IMR-90 (cell line): Measurements from ENCODE around the gene MTUS2. TPM values are rescaled to one million over a fixed set of nuclear protein-coding genes. Genes with fewer than 3 reads are reported as not detected.

ENCODE experiments used
- ATAC-seq: fragments of 200-7000 bp; cut with Tn5 transposase; 2 replicates; pipeline ENCODE4 v1.9.1; 2020; ENCODE audit warnings: low read depth, mild to moderate bottlenecking, moderate library complexity
- BruUV-seq: library from RNA; stranded (reverse); fragments of 400-500 nt; replicated peaks from 2 replicates; lab custom pipeline; 2021; lab: Mats Ljungman, UMichigan
- CTCF ChIA-PET: fragments of 300-600 bp; formaldehyde crosslinking; extraction: SDS; loops from one replicate; lab custom pipeline; 2021; ENCODE audit warnings: antibody characterized with exemption; lab: Yijun Ruan, JAX
- POLR2A ChIA-PET: fragments of 300-600 bp; sonication (Branson Sonifier 250); formaldehyde crosslinking; loops from one replicate; lab custom pipeline; 2022; ENCODE audit warnings: antibody characterized with exemption; ENCODE audit not compliant: unreplicated experiment; lab: Charles Lee
- DNase-seq: peaks from one replicate; pipeline ENCODE4 v3.0.0; 2013
- H2AFZ ChIP-seq: replicated peaks from 2 replicates; pipeline ENCODE3; 2013; ENCODE audit warnings: low read length, mild to moderate bottlenecking; ENCODE audit not compliant: poor library complexity
- H2AK5ac ChIP-seq: 2 replicates; pipeline ENCODE4 v1.6.1; 2013; ENCODE audit warnings: low read depth, low read length, inconsistent platforms
- H2AK9ac ChIP-seq: replicated peaks from 2 replicates; pipeline ENCODE3; 2013; ENCODE audit warnings: mild to moderate bottlenecking, low read depth, low read length, moderate library complexity; ENCODE audit not compliant: poor library complexity
- H2BK120ac ChIP-seq: 2 replicates; pipeline ENCODE4 v1.6.1; 2013; ENCODE audit warnings: low read depth, low read length, inconsistent platforms
- H2BK15ac ChIP-seq: 3 replicates; pipeline ENCODE4 v1.6.1; 2013; ENCODE audit warnings: low read depth, low read length, inconsistent platforms
- H2BK20ac ChIP-seq: 2 replicates; pipeline ENCODE4 v1.6.1; 2013; ENCODE audit warnings: low read depth, mild to moderate bottlenecking, inconsistent platforms, low read length, moderate library complexity
- H2BK5ac ChIP-seq: 2 replicates; pipeline ENCODE4 v1.6.1; 2013; ENCODE audit warnings: mild to moderate bottlenecking, low read depth, low read length, inconsistent platforms; ENCODE audit not compliant: poor library complexity, severe bottlenecking
- H3K14ac ChIP-seq: replicated peaks from 2 replicates; pipeline ENCODE4 v1.6.1; 2013; ENCODE audit warnings: low read depth, low read length, inconsistent platforms
- H3K18ac ChIP-seq: 2 replicates; pipeline ENCODE4 v1.6.1; 2013; ENCODE audit warnings: low read depth, low read length, control low read depth
- H3K23ac ChIP-seq: 2 replicates; pipeline ENCODE4 v1.6.1; 2013; ENCODE audit warnings: low read depth, low read length, inconsistent platforms
- H3K27ac ChIP-seq: 2 replicates; pipeline ENCODE4 v1.5.1; 2013; ENCODE audit warnings: mild to moderate bottlenecking, control low read depth, low read length; ENCODE audit not compliant: insufficient read depth
- H3K27me3 ChIP-seq: 2 replicates; pipeline ENCODE4 v1.6.1; 2013; ENCODE audit warnings: low read length; ENCODE audit not compliant: control insufficient read depth, insufficient read depth
- H3K36me3 ChIP-seq: 2 replicates; pipeline ENCODE4 v1.6.1; 2013; ENCODE audit warnings: low read length, mixed read lengths; ENCODE audit not compliant: control insufficient read depth, insufficient read depth
- H3K4ac ChIP-seq: 2 replicates; pipeline ENCODE4 v1.6.1; 2013; ENCODE audit warnings: low read depth, low read length, inconsistent platforms
- H3K4me1 ChIP-seq: 2 replicates; pipeline ENCODE4 v1.6.1; 2013; ENCODE audit warnings: low read length, mixed read lengths; ENCODE audit not compliant: control insufficient read depth, insufficient read depth
- H3K4me2 ChIP-seq: 2 replicates; pipeline ENCODE4 v1.6.1; 2013; ENCODE audit warnings: low read depth, mild to moderate bottlenecking, control low read depth, low read length, moderate library complexity
- H3K4me3 ChIP-seq: 2 replicates; pipeline ENCODE4 v1.5.1; 2013; ENCODE audit warnings: low read depth, mild to moderate bottlenecking, control low read depth, low read length, moderate library complexity; ENCODE audit not compliant: insufficient read depth
- H3K56ac ChIP-seq: 2 replicates; pipeline ENCODE4 v1.6.1; 2013; ENCODE audit warnings: low read length, inconsistent platforms; ENCODE audit not compliant: insufficient read depth; ENCODE audit errors: extremely low read depth
- H3K79me1 ChIP-seq, 2 experiments: 2 replicates each; pipeline ENCODE4 v1.6.1; 2013; ENCODE audit warnings: low read length in 2 of 2, inconsistent platforms in 1 of 2, low read depth in 1 of 2
- H3K9ac ChIP-seq: 2 replicates; pipeline ENCODE4 v1.6.1; 2013; ENCODE audit warnings: low read depth, low read length, control low read depth
- H3K9me1 ChIP-seq: 2 replicates; pipeline ENCODE4 v1.6.1; 2013; ENCODE audit warnings: low read length, inconsistent platforms; ENCODE audit not compliant: insufficient read depth
- H3K9me3 ChIP-seq: 2 replicates; pipeline ENCODE4 v1.6.1; 2013; ENCODE audit warnings: low read length; ENCODE audit not compliant: control insufficient read depth, insufficient read depth
- H4K20me1 ChIP-seq: 2 replicates; pipeline ENCODE4 v1.6.1; 2013; ENCODE audit warnings: low read length, inconsistent platforms; ENCODE audit not compliant: insufficient read depth
- H4K5ac ChIP-seq: 2 replicates; pipeline ENCODE4 v1.6.1; 2013; ENCODE audit warnings: mild to moderate bottlenecking, low read depth, low read length, control low read depth
- H4K8ac ChIP-seq, 2 experiments: 2 replicates each; pipeline ENCODE4 v1.6.1; 2013; ENCODE audit warnings: low read depth in 2 of 2, low read length in 2 of 2, control low read depth in 1 of 2, inconsistent platforms in 1 of 2
- H4K91ac ChIP-seq: 2 replicates; pipeline ENCODE4 v1.6.1; 2013; ENCODE audit warnings: low read depth, low read length, inconsistent platforms; ENCODE audit not compliant: insufficient read depth
- CEBPB ChIP-seq: IDR thresholded peaks from 2 replicates; pipeline ENCODE4 v1.6.1; 2012; ENCODE audit warnings: low read depth, low read length, improper control_type of control experiment
- CHD1 ChIP-seq: IDR thresholded peaks from 2 replicates; pipeline ENCODE4 v1.6.1; 2012; ENCODE audit warnings: low read depth, low read length, improper control_type of control experiment
- CTCF ChIP-seq: conservative IDR thresholded peaks from 2 replicates; pipeline ENCODE4 v1.5.1; 2012; ENCODE audit warnings: mild to moderate bottlenecking, low read depth, low read length, improper control_type of control experiment
- NFE2L2 ChIP-seq: fragments of 150-350 bp; IDR thresholded peaks from 2 replicates; pipeline ENCODE4 v1.6.1; 2016; ENCODE audit warnings: low read depth, mild to moderate bottlenecking, low read length
- RAD21 ChIP-seq: IDR thresholded peaks from 2 replicates; pipeline ENCODE4 v1.6.1; 2012; ENCODE audit warnings: low read length, improper control_type of control experiment
- SMC3 ChIP-seq: fragments of 150-350 bp; IDR thresholded peaks from 2 replicates; pipeline ENCODE4 v1.6.1; 2016; ENCODE audit warnings: low read depth, mild to moderate bottlenecking, antibody characterized with exemption, low read length, moderate library complexity
- WGBS, 2 experiments: methylation state at CpG; one replicate each; pipeline versions ENCODE4 v1.1.5 to v1.1.7; 2013; ENCODE audit warnings: missing lambda C conversion rate in 2 of 2; ENCODE audit not compliant: insufficient read length in 1 of 2; ENCODE audit errors: extremely low coverage in 2 of 2; 5-methylcytosine and 5-hydroxymethylcytosine counted together
- dilution Hi-C: fragments of 300-500 bp; cut with HindIII; formaldehyde crosslinking; loops from one replicate; pipeline ENCODE4 v1.14.3; 2018; ENCODE audit warnings: low sequenced_read_pairs; ENCODE audit not compliant: unreplicated experiment
- in situ Hi-C: fragments of 300-500 bp; cut with MboI; formaldehyde crosslinking; loops from 3 replicates; pipeline ENCODE4 v1.14.3; 2019; ENCODE audit warnings: low sequenced_read_pairs, inconsistent platforms, mixed read lengths
- intact Hi-C: fragments of 100-400 bp; cut with micrococcal nuclease; formaldehyde crosslinking; loops from 2 replicates; pipeline ENCODE4 v1.10.0; 2022
- polyA plus RNA-seq, 3 experiments: library from polyadenylated mRNA; depleted of rRNA; stranded (reverse); fragments of >200 nt; gene quantifications; 2 replicates each; pipeline ENCODE4 v1.2.3, GENCODE V29; 2012; ENCODE audit warnings: low replicate concordance in 1 of 3
- total RNA-seq: library from RNA; depleted of rRNA; stranded (reverse); fragments of >200 nt; gene quantifications from 2 replicates; pipeline ENCODE4 v1.2.3, GENCODE V29; 2012

MTUS2 gene
- total and polyA plus RNA-seq, 2 of the 4 experiments (the other 2 are of a cell fraction), result under 0.01 to 0.02 TPM

- dilution Hi-C loops (no loop called here), in situ Hi-C loops (no loop called here), intact Hi-C loops (no loop called here)
- no peaks in the 10 kb centered on the region for H3K36me3 ChIP-seq
- no peak overlapping the region for H3K4me2 ChIP-seq
- no peak overlapping the region for H2BK5ac ChIP-seq
- H3K79me1 ChIP-seq, result no peaks in the 10 kb centered on the region
- H2AK5ac ChIP-seq, result no peak overlapping the region
- ChIA-PET POLR2A (no interaction called here), CTCF (interaction anchor here (0.5 to 2.7 kb wide), 2 partner anchors 17 to 39 kb away, joined by 4 to 10 read pairs; no protein-coding TSS in a partner anchor)
- no peak overlapping the region for H3K27ac ChIP-seq
- no peak overlapping the region for H4K8ac ChIP-seq
- peaks cover 2% of the 10 kb centered on the region for H3K4me1 ChIP-seq
- peak; percentile 53; the same call in 1 of the 2 replicates for ATAC-seq
- H3K4ac ChIP-seq, result no peak overlapping the region
- no peaks in the 10 kb centered on the region for H4K20me1 ChIP-seq
- peak; percentile 58 for DNase-seq
- no TSS peak for BruUV-seq
- no peak overlapping the region for H3K4me3 ChIP-seq
- H2BK15ac ChIP-seq, result no peak overlapping the region
- H3K14ac ChIP-seq, result no peak overlapping the region
- no peak overlapping the region for H3K9ac ChIP-seq
- no peak overlapping the region for H4K5ac ChIP-seq
- peaks cover 8% of the 10 kb centered on the region for H3K27me3 ChIP-seq
- 20% methylated on average over 1 of the region's 6 CpGs; no CpG with 5 or more reads in 1 of the 2 experiments for WGBS, 2 experiments
- H3K56ac ChIP-seq, result no peak overlapping the region
- no peak overlapping the region for H3K18ac ChIP-seq
- no peaks in the 10 kb centered on the region for H3K9me3 ChIP-seq
- H2AK9ac ChIP-seq, result no peak overlapping the region
- H2BK20ac ChIP-seq, result no peak overlapping the region
- H3K9me1 ChIP-seq, result no peaks in the 10 kb centered on the region; the same call in 1 of the 2 replicates
- H2AFZ ChIP-seq, result no peak overlapping the region
- no peak overlapping the region for H4K91ac ChIP-seq
- H3K23ac ChIP-seq, result no peak overlapping the region
- TF ChIP-seq SMC3 (peak; percentile 84), CHD1 (no peak), CEBPB (peak; percentile 66; the same call in 1 of the 2 replicates), RAD21 (peak; percentile 65), NFE2L2 (no peak), CTCF (peak; percentile 99)
- H2BK120ac ChIP-seq, result no peak overlapping the region
These were observed 652.3 kb downstream of the MTUS2 start for GRCh38 chr13:29472332-29472961.
